ENCODE results near the gene C4orf50.

Gene C4orf50

DNA sequence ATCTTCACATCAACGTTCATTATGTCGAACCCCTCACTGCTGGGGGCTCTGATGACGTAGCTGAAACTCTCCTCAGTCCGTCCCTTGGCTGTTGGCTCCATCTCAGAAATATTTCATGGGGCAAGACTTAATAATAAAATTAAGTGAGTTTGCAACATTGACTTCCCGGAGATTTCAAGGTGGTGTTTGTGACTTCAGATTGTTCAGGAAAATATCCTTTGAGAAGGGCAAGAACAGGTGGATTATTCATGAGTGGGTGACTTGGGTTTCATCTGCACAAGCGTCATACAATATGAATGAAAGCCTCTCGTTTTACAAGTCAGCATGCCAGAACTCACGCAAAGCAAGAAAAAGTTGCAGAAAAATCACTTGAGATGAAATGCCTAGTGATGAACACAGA, at the start of gene C4orf50:
Gene C4orf50, minus strand, starts transcription at position 101 of the 400 bp plus-strand sequence.
- in situ Hi-C loops (cut with MboI; ENCODE audit: low pct_unique_long_range_greater_than_20kb, low sequenced_read_pairs, unreplicated experiment) = no loop called here
- TF ChIP-seq CTCF (IDR thresholded peaks at IDR 0.05; ENCODE audit: extremely low read depth, insufficient read depth, missing control alignments) = no peak
- DNase-seq (ENCODE audit: low spot score) = no peak

- in situ Hi-C loops (cut with MboI; ENCODE audit: low pct_unique_long_range_greater_than_20kb, low sequenced_read_pairs, unreplicated experiment) = no loop called here
- no peak for DNase-seq (ENCODE audit: low spot score)
Observed at GRCh38 chr4:6065934-6066590, 47.8 kb upstream of the C4orf50 start.

GRCh38 chr4:6065166-6065565, 46.9 kb upstream of the C4orf50 start:
- in situ Hi-C loops (cut with MboI; ENCODE audit: low pct_unique_long_range_greater_than_20kb, low sequenced_read_pairs, unreplicated experiment) = no loop called here
- no peak for DNase-seq (ENCODE audit: low spot score)
- TF ChIP-seq CTCF (IDR thresholded peaks at IDR 0.05; ENCODE audit: extremely low read depth, insufficient read depth, missing control alignments) = no peak

More at GRCh38 chr4:6065934-6066590, 47.8 kb upstream of the C4orf50 start:
- no peak for TF ChIP-seq CTCF (IDR thresholded peaks at IDR 0.05; ENCODE audit: extremely low read depth, insufficient read depth, missing control alignments)

- in situ Hi-C loops (cut with MboI; ENCODE audit: low pct_unique_long_range_greater_than_20kb, low sequenced_read_pairs, unreplicated experiment) = no loop called here
- no peak for TF ChIP-seq CTCF (IDR thresholded peaks at IDR 0.05; ENCODE audit: extremely low read depth, insufficient read depth, missing control alignments)
- no peak for DNase-seq (ENCODE audit: low spot score)
Observed at GRCh38 chr4:6064383-6064782, 46.2 kb upstream of the C4orf50 start.

DNA sequence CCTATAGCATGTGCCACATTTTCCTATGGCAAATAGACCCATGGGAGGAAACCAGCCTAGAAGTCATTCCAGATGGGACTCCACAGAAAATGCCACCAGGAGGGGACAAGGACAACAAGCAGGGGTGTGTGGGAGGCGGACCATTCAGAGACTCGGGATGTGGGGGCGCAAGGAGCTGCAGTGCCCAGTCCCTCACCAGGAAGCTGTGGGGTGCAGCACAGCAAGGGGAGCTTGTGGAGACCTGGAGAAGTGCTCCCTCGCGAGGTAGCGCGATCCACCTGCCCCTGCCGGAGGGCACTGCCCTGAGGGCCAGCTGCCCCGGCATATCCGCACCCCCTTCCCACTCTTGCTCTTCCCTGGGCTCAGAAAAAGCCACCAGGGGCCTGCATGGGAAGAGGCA, 45.5 kb upstream of the C4orf50 start:
- DNase-seq (ENCODE audit: low spot score) = no peak
- TF ChIP-seq CTCF (IDR thresholded peaks at IDR 0.05; ENCODE audit: extremely low read depth, insufficient read depth, missing control alignments) = no peak
- in situ Hi-C loops (cut with MboI; ENCODE audit: low pct_unique_long_range_greater_than_20kb, low sequenced_read_pairs, unreplicated experiment) = no loop called here

- in situ Hi-C loops (cut with MboI; ENCODE audit: low pct_unique_long_range_greater_than_20kb, low sequenced_read_pairs, unreplicated experiment) = no loop called here
- no peak for TF ChIP-seq CTCF (IDR thresholded peaks at IDR 0.05; ENCODE audit: extremely low read depth, insufficient read depth, missing control alignments)
- DNase-seq (ENCODE audit: low spot score) = no peak
Observed at GRCh38 chr4:6062133-6062532, 43.9 kb upstream of the C4orf50 start.
